Measurements from ENCODE around the gene UNC5B.

UNC5B gene

DNA sequence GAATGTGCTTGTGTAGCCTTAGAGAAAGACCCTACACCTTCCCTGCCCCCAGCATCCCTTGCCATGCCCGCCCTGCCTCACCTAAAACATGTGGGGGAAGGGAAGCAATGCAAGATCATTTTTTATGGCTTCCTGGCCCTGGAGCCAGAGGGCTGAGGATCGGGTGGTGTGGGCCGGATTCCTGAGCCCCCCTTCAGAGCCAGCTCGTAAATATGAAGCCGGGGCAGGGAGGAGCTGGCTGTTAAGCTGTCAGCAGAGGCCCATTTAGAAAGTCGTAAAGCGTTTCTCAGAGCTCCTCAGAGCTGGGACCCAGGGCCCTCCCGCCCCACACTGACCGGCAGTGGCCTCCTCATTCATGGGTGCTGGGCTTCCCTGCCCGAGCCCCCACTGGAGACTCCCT, 23.9 kb downstream of the UNC5B start:
- Mint-ChIP-seq H3K36me3 (no peaks in the 10 kb centered on the region), H3K4me1 (peaks cover 10 to 11% of the 10 kb centered on the region in 2 donors), H3K4me3 (no peak overlapping the region)

GRCh38 chr10:71236822-71237682, 24.7 kb downstream of the UNC5B start:
- ATAC-seq (replicated peaks) = no peak
- peaks cover 10 to 11% of the 10 kb centered on the region in 2 donors for H3K4me1 Mint-ChIP-seq

More for the DNA sequence above, 23.9 kb downstream of the UNC5B start:
- no peak for DNase-seq
- no peak for ATAC-seq (replicated peaks)
- Mint-ChIP-seq H3K9me3 (no peaks in the 10 kb centered on the region), H3K27me3 (peaks cover 25 to 43% of the 10 kb centered on the region in 2 donors), H3K27ac (no peak overlapping the region)

GRCh38 chr10:71237843-71238623, 25.7 kb downstream of the UNC5B start:
- Mint-ChIP-seq H3K4me3 (no peak overlapping the region), H3K9me3 (no peaks in the 10 kb centered on the region), H3K27ac (no peak overlapping the region), H3K36me3 (no peaks in the 10 kb centered on the region), H3K27me3 (peaks cover 23 to 52% of the 10 kb centered on the region in 2 donors), H3K4me1 (peaks cover 10 to 11% of the 10 kb centered on the region in 2 donors)
- ATAC-seq (replicated peaks) (no peak), DNase-seq (no peak)

More at GRCh38 chr10:71236822-71237682, 24.7 kb downstream of the UNC5B start:
- no peaks in the 10 kb centered on the region for H3K9me3 Mint-ChIP-seq
- H3K27me3 Mint-ChIP-seq = peaks cover 23 to 48% of the 10 kb centered on the region in 2 donors
- H3K27ac Mint-ChIP-seq = no peak overlapping the region
- H3K36me3 Mint-ChIP-seq = no peaks in the 10 kb centered on the region
- H3K4me3 Mint-ChIP-seq = no peak overlapping the region
- DNase-seq = no peak

GRCh38 chr10:71238626-71239025, 26.3 kb downstream of the UNC5B start:
- ATAC-seq (replicated peaks) (no peak), DNase-seq (no peak)
- H3K27ac Mint-ChIP-seq = no peak overlapping the region
- no peak overlapping the region for H3K4me3 Mint-ChIP-seq
- peaks cover 10 to 11% of the 10 kb centered on the region in 2 donors for H3K4me1 Mint-ChIP-seq
- peaks cover 23 to 46% of the 10 kb centered on the region in 2 donors for H3K27me3 Mint-ChIP-seq
- H3K9me3 Mint-ChIP-seq = no peaks in the 10 kb centered on the region
- H3K36me3 Mint-ChIP-seq = no peaks in the 10 kb centered on the region

GRCh38 chr10:71239131-71239915, 27.0 kb downstream of the UNC5B start:
- ATAC-seq (replicated peaks) = no peak
- DNase-seq = no peak
- H3K27me3 Mint-ChIP-seq = peaks cover 26 to 51% of the 10 kb centered on the region in 2 donors
- H3K27ac Mint-ChIP-seq = peak overlapping the region; percentile 31
- no peaks in the 10 kb centered on the region for H3K36me3 Mint-ChIP-seq
- H3K4me1 Mint-ChIP-seq = peaks cover 10 to 13% of the 10 kb centered on the region in 2 donors
- H3K9me3 Mint-ChIP-seq = no peaks in the 10 kb centered on the region
- no peak overlapping the region for H3K4me3 Mint-ChIP-seq

DNA sequence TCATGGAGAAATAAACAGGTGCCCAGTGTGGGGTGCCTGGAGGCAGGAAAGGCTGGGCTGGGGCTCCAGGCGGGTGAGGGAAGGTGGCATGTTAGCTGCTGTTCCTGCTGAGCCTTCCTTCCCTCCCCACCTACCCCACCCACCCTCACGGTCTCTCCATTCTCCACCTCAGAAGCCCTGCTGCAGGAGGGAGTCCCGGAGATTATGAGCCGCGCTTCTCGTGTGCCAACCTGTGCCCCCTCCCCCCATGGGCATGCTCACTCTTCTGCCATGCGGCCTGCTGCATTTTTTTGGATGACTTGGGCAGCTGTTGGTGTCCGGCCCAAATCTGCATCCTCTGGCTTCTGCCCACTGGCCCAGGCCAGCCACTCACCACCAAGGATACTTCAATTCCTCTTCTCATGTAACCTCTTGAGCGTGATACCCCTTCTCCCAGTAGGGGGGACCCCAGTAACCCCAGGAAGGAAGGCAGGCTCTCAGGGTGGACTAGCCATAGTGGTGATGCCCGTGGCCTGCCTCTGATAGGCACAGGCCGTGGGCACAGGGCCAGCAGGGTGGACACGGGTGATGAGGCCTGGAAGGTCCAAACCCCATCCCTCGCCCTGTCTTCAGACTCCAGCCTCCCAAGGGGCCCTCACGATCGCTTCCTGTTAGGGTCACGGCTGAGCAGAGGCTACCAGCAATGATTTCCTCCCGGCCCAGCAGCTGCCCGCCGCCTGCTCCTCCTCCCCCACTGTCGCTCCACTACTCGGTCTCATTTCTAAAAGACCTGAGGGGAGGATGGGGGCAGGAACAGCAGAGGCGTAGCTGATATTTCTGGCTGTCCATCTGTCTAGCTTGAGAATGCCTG, 27.8 kb downstream of the UNC5B start:
- Mint-ChIP-seq H3K4me1 (peaks cover 12 to 21% of the 10 kb centered on the region in 2 donors), H3K9me3 (no peaks in the 10 kb centered on the region), H3K27me3 (peaks cover 35 to 56% of the 10 kb centered on the region in 2 donors), H3K27ac (peak overlapping the region; percentile 9), H3K36me3 (no peaks in the 10 kb centered on the region), H3K4me3 (no peak overlapping the region)
- ATAC-seq (replicated peaks) = peak in 1 of 2 donors; percentile 43
- DNase-seq = no peak

GRCh38 chr10:71241114-71241829, 28.9 kb downstream of the UNC5B start:
- H3K27ac Mint-ChIP-seq = no peak overlapping the region
- no peaks in the 10 kb centered on the region for H3K36me3 Mint-ChIP-seq
- no peaks in the 10 kb centered on the region for H3K9me3 Mint-ChIP-seq
- H3K27me3 Mint-ChIP-seq = peaks cover 44 to 58% of the 10 kb centered on the region in 2 donors
- H3K4me1 Mint-ChIP-seq = peaks cover 12 to 21% of the 10 kb centered on the region in 2 donors
- no peak overlapping the region for H3K4me3 Mint-ChIP-seq
- no peak for ATAC-seq (replicated peaks)
- no peak for DNase-seq

GRCh38 chr10:71241830-71242621, 29.7 kb downstream of the UNC5B start:
- DNase-seq = no peak
- no peak overlapping the region for H3K4me3 Mint-ChIP-seq
- H3K4me1 Mint-ChIP-seq = peaks cover 12 to 21% of the 10 kb centered on the region in 2 donors
- ATAC-seq (replicated peaks) = no peak
- no peaks in the 10 kb centered on the region for H3K36me3 Mint-ChIP-seq
- no peak overlapping the region for H3K27ac Mint-ChIP-seq
- no peaks in the 10 kb centered on the region for H3K9me3 Mint-ChIP-seq
- H3K27me3 Mint-ChIP-seq = peaks cover 43 to 60% of the 10 kb centered on the region in 2 donors

GRCh38 chr10:71242622-71243009, 30.2 kb downstream of the UNC5B start:
- no peaks in the 10 kb centered on the region for H3K36me3 Mint-ChIP-seq
- no peak overlapping the region for H3K27ac Mint-ChIP-seq
- H3K27me3 Mint-ChIP-seq = peaks cover 41 to 60% of the 10 kb centered on the region in 2 donors

DNA sequence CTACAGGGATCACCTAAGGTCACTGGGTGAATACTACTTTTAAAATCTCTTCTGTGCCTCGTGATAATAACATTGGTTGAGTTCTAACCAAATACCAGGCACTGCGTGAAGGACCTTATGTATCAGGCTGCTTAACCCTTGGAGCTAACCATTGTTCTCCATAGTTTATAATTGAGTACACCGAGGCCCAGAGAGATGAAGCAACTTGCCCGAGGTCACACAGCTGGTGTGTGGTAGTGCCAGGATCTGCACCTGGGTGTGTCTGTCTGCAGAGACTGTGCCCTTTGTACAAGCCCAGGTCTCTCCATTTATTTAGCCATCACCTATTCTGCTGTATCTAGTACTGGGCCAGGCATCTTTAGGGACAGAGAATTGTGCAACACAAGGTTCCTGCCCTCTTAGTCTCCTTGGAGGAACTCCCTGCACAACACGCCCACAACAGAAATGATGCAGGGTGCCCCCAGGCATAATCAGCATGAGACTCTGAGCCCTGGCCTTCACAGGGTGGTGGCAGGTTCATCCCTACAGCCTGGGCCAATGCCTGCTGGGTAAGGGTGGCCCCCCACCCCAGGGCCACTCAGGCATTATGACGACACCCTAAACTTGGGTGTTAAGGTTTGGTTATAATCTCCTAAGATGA, 31.5 kb downstream of the UNC5B start:
- H3K36me3 Mint-ChIP-seq = no peaks in the 10 kb centered on the region
- no peak overlapping the region for H3K4me3 Mint-ChIP-seq
- H3K27me3 Mint-ChIP-seq = peaks cover 38 to 59% of the 10 kb centered on the region in 2 donors
- no peaks in the 10 kb centered on the region for H3K9me3 Mint-ChIP-seq
- peaks cover 12 to 21% of the 10 kb centered on the region in 2 donors for H3K4me1 Mint-ChIP-seq
- H3K27ac Mint-ChIP-seq = no peak overlapping the region
- ATAC-seq (replicated peaks) (no peak), DNase-seq (no peak)

More at GRCh38 chr10:71242622-71243009, 30.2 kb downstream of the UNC5B start:
- DNase-seq (no peak), ATAC-seq (replicated peaks) (no peak)
- Mint-ChIP-seq H3K4me1 (peaks cover 12 to 21% of the 10 kb centered on the region in 2 donors), H3K4me3 (no peak overlapping the region), H3K9me3 (no peaks in the 10 kb centered on the region)

GRCh38 chr10:71244431-71245419, 32.4 kb downstream of the UNC5B start:
- no peaks in the 10 kb centered on the region for H3K36me3 Mint-ChIP-seq
- no peak overlapping the region for H3K27ac Mint-ChIP-seq
- no peak overlapping the region for H3K4me3 Mint-ChIP-seq
- ATAC-seq (replicated peaks) (peak; percentile 38 to 55), DNase-seq (no peak)
- no peaks in the 10 kb centered on the region for H3K9me3 Mint-ChIP-seq
- peaks cover 12 to 21% of the 10 kb centered on the region in 2 donors for H3K4me1 Mint-ChIP-seq
- peaks cover 38 to 60% of the 10 kb centered on the region in 2 donors for H3K27me3 Mint-ChIP-seq
